ENCODE data around the gene CYP2A7.
"Not testable (repeated sequence)": the region's sequence is repeated elsewhere in the genome, so short reads cannot be mapped to it uniquely, and the experiment has no call there.

Gene CYP2A7

GRCh38 chr19:40896843-40897789, 15.1 kb upstream of the CYP2A7 start:
- not testable (repeated sequence) for DNase-seq

- no peak for DNase-seq
Measured at GRCh38 chr19:40896418-40896796, 14.4 kb upstream of the CYP2A7 start.

GRCh38 chr19:40893112-40893511, 11.1 kb upstream of the CYP2A7 start:
- DNase-seq = no peak

DNA sequence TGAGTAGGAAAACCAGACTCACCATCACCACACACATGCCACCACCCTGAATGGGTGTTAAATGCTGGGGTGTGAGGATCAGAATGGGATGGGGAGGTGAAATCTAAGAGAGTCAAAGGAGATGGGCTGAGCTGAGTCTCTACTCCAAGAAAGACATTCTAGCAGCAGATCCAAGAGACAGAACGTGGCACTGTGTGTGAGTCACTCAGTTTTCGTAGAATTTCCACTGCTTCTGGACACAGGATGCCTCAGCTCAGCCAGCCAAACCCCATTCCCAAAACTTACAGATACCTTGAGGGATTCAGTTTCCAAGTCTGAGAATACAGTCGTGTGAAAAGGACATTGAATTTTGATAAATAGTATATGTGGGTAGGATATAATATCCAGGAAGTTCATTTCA, 7.3 kb upstream of the CYP2A7 start:
- no peak for DNase-seq

GRCh38 chr19:40888191-40888590, 6.2 kb upstream of the CYP2A7 start:
- DNase-seq = no peak

GRCh38 chr19:40884187-40884931, 2.3 kb upstream of the CYP2A7 start:
- not testable (repeated sequence) for DNase-seq

DNA sequence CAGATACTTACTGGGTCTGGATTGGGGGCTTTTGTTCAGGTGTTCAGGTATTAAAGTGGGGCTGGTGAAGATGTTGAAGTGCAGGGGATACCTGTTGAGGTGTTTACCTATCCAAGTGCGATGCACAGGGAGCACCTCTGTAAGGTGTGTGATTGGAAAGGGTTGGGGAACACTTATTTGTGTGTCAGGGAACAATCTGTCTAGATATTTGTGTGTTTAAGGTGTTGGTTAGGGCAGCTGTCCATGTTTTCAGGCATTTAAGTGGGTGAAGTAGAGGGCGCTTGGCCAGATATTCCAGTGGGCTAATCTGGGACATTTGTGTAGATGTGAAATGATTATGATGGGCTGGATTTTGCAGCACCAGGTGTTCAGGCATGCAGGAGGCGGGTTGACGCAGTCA, 2.7 kb downstream of the CYP2A7 start:
- not testable (repeated sequence) for DNase-seq

- peak; percentile 84 for DNase-seq
Measured at GRCh38 chr19:40875526-40875951, 6.5 kb downstream of the CYP2A7 start.

GRCh38 chr19:40874874-40875273, 7.2 kb downstream of the CYP2A7 start:
- not testable (repeated sequence) for DNase-seq

DNA sequence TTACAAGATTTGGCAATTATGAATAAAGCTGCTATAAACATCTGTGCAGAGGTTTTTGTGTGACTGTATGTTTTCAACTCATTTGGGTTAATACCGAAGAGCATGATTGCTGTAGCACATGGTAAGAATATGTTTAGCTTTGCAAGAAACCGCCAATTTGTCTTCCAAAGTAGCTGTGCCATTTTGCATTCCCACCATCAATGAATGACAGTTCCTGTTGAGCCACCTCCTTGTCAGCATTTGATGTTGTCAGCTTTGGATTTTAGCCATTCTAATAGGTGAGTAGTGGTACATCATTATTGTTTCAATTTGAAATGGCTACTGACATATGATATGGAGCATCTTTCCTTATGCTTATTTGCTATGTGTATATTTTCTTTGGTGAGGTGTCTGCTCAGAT, 8.2 kb downstream of the CYP2A7 start:
- DNase-seq = not testable (repeated sequence)

DNA sequence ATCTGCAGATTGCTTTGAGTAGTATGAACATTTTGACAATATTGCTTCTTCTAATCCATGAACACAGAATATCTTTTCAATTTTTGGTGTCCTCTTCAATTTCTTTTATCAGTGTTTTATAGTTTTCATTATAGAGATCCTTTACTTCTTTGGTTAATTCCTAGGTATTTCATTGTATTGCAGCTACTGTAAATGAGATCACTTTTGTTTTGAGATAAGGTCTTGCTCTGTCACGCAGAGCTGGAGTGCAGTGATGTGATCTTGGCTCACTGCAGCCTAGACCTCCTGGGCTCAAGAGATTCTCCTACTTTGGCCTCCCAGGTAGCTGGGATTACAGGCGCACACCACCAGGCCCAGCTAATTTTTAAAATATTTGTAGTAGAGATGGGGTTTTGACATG, 9.8 kb downstream of the CYP2A7 start:
- DNase-seq = no peak

GRCh38 chr19:40867701-40868100, 14.3 kb downstream of the CYP2A7 start:
- DNase-seq = no peak

DNA sequence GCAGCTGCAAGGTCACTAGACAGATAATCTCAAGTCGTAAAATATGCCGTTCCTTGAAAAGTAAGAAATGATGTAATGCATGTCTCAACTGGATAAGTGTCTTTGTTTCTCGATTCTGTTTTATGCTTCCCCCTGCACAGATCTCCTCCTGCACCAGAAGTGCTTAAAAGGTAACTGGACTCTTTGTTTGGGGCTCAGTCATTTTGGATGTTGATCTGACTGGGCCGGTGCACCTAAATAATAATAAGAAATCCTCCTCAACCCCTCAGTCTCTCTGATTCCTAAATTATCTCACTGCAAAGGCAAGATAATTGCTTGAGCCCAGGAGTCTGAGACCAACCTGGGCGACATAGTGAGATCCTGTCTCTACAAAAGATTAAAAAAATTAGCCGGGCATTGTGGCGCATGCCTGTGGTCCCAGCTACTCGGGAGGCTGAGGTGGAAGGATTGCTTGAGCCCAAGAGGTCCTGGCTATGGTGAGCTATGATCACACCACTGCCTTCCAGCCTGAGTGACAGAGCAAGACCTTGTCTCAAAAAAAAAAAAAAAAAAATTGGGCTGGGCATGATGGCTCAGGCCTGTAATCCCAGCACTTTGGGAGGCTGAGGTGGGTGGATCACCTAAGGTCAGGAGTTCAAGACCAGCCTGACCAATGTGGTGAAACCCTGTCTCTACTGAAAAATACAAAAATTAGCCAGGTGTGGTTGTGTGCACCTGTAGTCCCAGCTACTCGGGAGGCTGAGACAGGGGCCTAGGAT, 17.1 kb downstream of the CYP2A7 start:
- not testable (repeated sequence) for DNase-seq

DNA sequence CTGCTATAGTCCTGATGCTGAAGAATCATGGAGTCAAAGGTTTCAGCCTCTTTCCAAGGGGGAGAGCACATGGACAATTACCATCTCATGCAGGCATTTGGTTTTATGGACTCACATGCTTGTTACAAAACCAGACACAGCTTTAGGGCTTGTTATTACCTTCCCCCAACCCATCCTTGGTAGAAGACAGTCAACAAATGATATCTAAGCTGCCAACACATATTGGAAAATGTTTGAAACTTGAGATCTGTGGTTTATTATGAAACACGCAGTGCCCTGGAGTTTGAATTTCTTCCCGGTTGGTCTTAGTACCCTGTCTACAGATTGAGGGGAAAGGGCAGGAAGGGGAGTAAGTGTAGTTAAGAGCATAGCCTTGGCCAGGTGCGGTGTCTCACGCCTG, 19.2 kb downstream of the CYP2A7 start:
- DNase-seq = no peak

GRCh38 chr19:40862333-40862732, 19.7 kb downstream of the CYP2A7 start:
- DNase-seq = no peak

DNA sequence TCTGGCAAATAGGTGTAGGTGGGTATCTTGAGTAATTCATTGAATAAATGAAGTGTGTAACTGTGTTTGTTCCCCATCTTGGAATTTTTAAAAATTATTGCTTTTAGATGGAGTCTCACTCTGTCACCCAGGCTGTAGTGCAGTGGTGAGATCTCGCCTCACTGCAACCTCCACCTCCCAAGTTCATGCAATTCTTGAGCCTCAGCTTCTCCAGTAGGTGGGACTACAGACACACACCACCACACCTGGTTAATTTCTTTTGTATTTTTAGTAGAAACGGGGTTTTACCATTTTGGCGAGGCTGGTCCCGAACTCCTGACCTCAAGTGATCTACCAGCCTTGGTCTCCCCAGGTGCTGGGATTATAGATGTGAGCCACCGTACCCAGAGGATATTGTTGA, 23.9 kb downstream of the CYP2A7 start:
- DNase-seq = no peak

GRCh38 chr19:40852467-40853152, 29.4 kb downstream of the CYP2A7 start:
- not testable (repeated sequence) for DNase-seq

DNA sequence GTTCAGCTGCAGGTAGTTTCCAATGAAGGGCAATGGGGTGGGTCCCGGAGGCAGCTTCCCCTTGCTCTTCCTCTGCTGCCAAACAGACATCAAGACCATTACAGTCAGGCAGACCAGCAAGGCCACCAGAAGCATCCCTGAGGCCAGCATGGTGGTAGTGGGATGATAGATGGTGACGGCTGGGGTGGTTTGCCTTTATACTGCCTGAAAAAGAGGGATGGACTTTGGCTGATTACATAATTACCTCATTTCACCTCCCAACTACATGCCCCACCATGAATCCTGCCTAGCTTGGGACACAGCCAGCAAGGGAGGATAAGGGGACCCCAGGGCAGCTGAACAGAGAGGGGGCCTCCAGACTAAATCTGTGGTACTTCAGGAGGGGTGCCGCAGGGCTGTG, 31.8 kb downstream of the CYP2A7 start, which contains the start of gene CYP2A6:
Gene CYP2A6 (minus strand): TSS at position 171 of the 400 bp plus-strand sequence. CDS start 21 bp downstream, at position 150.
- DNase-seq = not testable (repeated sequence)

GRCh38 chr19:40846722-40847121, 35.3 kb downstream of the CYP2A7 start:
- DNase-seq = not testable (repeated sequence)

- DNase-seq = peak; percentile 70
Measured at GRCh38 chr19:40843653-40844052, 38.4 kb downstream of the CYP2A7 start.

- DNase-seq = not testable (repeated sequence)
Measured at GRCh38 chr19:40842997-40843652, 38.9 kb downstream of the CYP2A7 start.

GRCh38 chr19:40842012-40842411, 40.0 kb downstream of the CYP2A7 start:
- DNase-seq = not testable (repeated sequence)
